Epithelial cell of esophagus (primary cell): ENCODE measurements around the gene SLC7A1.

Experiments used
- DNase-seq: peaks from one replicate; pipeline ENCODE4 v3.0.0; 2010; ENCODE audit warnings: low read depth
- H3K4me3 ChIP-seq: 2 replicates; pipeline ENCODE4 v1.5.1; 2011; ENCODE audit warnings: mild to moderate bottlenecking, low read length, control low read depth
- TF ChIP-seq, protein P1 (sequence below): IDR thresholded peaks from 2 replicates; pipeline ENCODE4 v1.5.1; 2011; ENCODE audit warnings: low read depth, mild to moderate bottlenecking, low read length, control low read depth, inconsistent platforms; ENCODE audit not compliant: insufficient read depth; ENCODE audit errors: missing control alignments

The SLC7A1 gene

DNA sequence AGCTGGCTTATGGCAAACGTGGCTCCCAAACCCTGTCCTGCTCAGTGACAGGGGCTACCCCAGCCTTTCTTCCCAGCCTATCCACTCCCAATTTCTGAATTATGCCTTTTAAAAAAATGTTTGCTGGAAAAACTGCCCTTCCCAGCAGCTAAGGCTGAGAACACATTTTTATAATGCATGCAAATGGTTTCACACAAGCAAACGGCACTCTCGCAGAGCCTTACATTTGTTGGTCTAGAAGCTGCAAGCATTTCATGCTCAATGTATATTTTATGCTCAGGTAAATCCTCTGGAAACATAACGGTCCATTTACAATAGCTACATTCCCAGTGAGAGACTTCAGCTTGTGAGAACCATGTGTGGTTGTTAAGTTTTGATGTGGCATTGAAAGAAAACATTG lies 61.4 kb downstream of the SLC7A1 start:
- TF ChIP-seq, protein P1, sequence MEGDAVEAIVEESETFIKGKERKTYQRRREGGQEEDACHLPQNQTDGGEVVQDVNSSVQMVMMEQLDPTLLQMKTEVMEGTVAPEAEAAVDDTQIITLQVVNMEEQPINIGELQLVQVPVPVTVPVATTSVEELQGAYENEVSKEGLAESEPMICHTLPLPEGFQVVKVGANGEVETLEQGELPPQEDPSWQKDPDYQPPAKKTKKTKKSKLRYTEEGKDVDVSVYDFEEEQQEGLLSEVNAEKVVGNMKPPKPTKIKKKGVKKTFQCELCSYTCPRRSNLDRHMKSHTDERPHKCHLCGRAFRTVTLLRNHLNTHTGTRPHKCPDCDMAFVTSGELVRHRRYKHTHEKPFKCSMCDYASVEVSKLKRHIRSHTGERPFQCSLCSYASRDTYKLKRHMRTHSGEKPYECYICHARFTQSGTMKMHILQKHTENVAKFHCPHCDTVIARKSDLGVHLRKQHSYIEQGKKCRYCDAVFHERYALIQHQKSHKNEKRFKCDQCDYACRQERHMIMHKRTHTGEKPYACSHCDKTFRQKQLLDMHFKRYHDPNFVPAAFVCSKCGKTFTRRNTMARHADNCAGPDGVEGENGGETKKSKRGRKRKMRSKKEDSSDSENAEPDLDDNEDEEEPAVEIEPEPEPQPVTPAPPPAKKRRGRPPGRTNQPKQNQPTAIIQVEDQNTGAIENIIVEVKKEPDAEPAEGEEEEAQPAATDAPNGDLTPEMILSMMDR, result no peak
- H3K4me3 ChIP-seq, result no peak overlapping the region
- no peak for DNase-seq

DNA sequence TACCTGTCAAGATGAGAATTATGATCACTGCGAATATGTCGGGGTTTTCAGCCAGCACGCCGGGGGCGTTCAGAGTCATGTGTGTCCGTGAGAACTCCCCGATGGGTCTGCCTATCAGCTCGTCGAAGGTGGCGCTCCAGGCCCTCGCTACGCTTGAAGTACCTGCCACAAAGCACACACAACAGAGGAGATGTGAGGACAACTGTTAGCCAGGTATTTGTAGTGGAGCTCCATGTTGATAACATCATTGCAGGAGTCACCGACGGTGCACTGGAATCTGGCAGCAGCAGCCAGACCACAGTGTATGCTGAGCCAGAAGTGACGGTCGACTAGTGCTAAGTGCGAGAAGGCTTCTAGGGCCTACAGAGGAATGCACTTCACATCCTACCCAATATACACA lies 62.7 kb downstream of the SLC7A1 start:
- TF ChIP-seq, protein P1, result no peak
- no peak overlapping the region for H3K4me3 ChIP-seq

DNA sequence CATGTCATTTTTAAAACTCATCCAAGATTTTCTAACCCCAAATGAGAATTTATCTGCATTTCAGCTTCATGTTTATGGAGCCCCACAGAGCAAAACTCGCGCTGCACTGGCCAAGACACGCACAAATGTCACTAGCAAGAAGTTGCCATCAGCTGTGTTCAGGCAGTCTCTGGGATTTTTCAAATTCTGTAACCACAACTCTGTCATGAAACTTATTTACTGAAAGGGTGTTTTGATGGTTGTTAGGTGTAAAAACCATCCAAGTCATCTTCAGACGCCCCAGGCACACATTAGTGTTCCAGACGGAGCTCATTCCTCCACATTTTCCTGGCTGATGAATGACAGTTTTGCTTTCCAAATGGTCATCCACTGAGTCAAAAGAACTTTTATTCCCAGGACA lies 63.4 kb downstream of the SLC7A1 start:
- no peak for DNase-seq
- H3K4me3 ChIP-seq, result no peak overlapping the region
- TF ChIP-seq, protein P1, result no peak

More for the DNA sequence above, 62.7 kb downstream of the SLC7A1 start:
- no peak for DNase-seq

DNA sequence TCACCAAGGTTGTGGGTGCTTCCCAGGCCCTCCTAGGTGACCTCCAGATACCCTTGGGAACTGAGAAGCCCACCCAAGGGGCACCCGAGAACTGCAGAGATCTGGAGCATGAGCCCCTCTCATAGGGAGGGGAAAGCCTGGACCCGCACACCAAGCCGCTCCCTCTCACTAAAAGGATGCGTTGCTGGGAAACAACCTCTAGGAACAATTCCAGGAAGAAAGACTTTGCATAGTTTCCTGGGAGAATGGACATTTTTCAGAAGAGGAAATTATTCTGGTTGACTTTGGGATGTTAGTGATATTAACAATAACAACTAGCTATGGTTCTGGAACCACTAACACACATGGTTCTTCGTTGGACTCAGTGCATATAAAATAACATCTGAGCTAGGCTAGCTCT lies 64.6 kb downstream of the SLC7A1 start:
- no peak overlapping the region for H3K4me3 ChIP-seq
- TF ChIP-seq, protein P1, result no peak
- DNase-seq, result no peak

DNA sequence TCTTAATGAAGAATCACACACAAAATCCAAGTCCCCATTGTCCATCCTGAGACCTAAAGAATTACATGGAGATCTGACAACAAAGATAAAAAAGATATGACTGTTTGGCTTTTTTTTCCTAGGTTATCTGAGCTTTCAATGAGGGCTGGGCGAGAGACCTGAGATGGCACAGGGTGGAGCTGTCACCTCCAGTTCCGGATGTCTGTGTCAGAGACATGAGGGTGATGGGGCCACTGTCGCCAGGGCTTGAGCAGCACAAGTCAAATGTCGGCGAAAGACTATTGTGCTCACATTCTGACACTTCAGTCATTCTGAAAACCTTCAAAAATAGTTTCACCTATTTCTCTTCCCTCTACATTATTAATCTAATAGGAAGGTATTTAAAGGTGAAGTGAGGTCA lies 65.7 kb downstream of the SLC7A1 start:
- no peak overlapping the region for H3K4me3 ChIP-seq
- no peak for DNase-seq
- TF ChIP-seq, protein P1, result no peak

DNA sequence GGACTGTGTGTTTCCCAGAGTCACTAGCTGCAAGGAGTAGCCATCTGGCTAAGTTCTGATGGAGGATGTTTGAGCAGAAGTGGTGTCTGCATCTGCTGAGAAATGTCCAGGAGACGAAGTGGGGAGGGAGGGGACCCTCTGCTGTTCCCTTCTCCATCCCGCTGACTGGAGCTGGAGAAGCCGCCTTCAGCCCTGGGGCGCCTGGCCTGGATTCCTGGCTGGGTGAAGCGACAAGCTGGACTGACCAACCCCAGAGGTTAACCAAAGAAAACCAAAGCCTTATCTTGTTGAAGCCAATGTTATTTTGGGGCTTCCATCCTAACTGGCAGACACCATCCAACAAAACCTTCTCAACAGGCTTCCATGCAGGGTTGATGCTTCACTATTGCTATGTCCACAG lies 67.6 kb downstream of the SLC7A1 start:
- H3K4me3 ChIP-seq, result no peak overlapping the region
- TF ChIP-seq, protein P1, result no peak
- DNase-seq, result no peak

DNA sequence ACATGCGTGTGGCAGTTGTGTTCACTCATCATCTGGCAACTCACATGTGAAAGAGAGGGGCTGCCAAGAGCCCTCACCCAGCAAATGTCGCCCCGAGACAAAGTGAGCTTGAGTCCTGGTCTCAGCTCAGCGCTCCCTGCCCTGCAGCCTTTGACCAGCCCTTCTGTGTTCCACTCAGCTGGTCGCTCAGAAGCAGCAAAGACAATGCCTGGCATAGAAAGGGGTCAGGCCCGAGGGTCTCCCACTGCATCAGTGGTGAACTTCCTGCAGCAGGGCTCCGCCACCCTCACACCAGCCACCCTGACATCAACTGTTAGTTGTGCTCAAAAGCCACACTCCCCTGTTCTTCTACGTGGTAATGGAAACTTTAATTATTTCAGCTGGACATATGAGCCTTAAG lies 68.0 kb downstream of the SLC7A1 start:
- TF ChIP-seq, protein P1, result no peak
- no peak for DNase-seq

More for the DNA sequence above, 68.0 kb downstream of the SLC7A1 start:
- H3K4me3 ChIP-seq, result no peak overlapping the region
